H1 (cell line): Measurements from ENCODE around the gene RSPO1. TPM values are rescaled to one million over a fixed set of nuclear protein-coding genes. Genes with fewer than 3 reads are reported as not detected.

Experiments
- CTCF ChIA-PET: fragments of 300-600 bp; sonication (Branson Sonifier 250); formaldehyde crosslinking; loops from one replicate; lab custom pipeline; 2021; ENCODE audit not compliant: partially characterized antibody; lab: Charles Lee
- POLR2A ChIA-PET: fragments of 300-600 bp; sonication (Branson Sonifier 250); formaldehyde crosslinking; loops from one replicate; lab custom pipeline; 2021; ENCODE audit warnings: inconsistent platforms; ENCODE audit not compliant: partially characterized antibody; lab: Charles Lee
- DNase-seq, 2 experiments: peaks; one replicate each; pipeline versions ENCODE4 v3.0.0 to v3.0.0-alpha.2; 2010 to 2022; ENCODE audit warnings: low spot score in 2 of 2, low read depth in 1 of 2, mixed read lengths in 1 of 2
- FAIRE-seq: peaks from 2 replicates; lab custom pipeline; 2011; peaks lifted over from hg19 to GRCh38; lab: Jason Lieb, UNC
- H2AFZ ChIP-seq: 2 replicates; pipeline ENCODE4 v1.8.1; 2012; ENCODE audit warnings: low read length, inconsistent platforms
- H2AK5ac ChIP-seq: 2 replicates; pipeline ENCODE4 v1.6.1; 2013; ENCODE audit warnings: low read depth, low read length
- H2BK120ac ChIP-seq: replicated peaks from 2 replicates; pipeline ENCODE3; 2013; ENCODE audit warnings: low read depth, low read length, inconsistent platforms
- H2BK12ac ChIP-seq: 2 replicates; pipeline ENCODE4 v1.6.1; 2013; ENCODE audit warnings: low read depth, low read length
- H2BK15ac ChIP-seq: 2 replicates; pipeline ENCODE4 v1.6.1; 2013; ENCODE audit warnings: low read length
- H2BK20ac ChIP-seq: 2 replicates; pipeline ENCODE4 v1.6.1; 2013; ENCODE audit warnings: low read length
- H2BK5ac ChIP-seq: 2 replicates; pipeline ENCODE4 v1.6.1; 2013; ENCODE audit warnings: low read depth, low read length
- H3K14ac ChIP-seq: 2 replicates; pipeline ENCODE4 v1.6.1; 2013; ENCODE audit warnings: inconsistent platforms; ENCODE audit not compliant: insufficient read length
- H3K18ac ChIP-seq: 2 replicates; pipeline ENCODE4 v1.6.1; 2013; ENCODE audit warnings: low read length; ENCODE audit errors: extremely low read depth
- H3K23ac ChIP-seq: 2 replicates; pipeline ENCODE4 v1.6.1; 2013; ENCODE audit warnings: inconsistent platforms; ENCODE audit not compliant: insufficient read length
- H3K23me2 ChIP-seq: 2 replicates; pipeline ENCODE4 v1.6.1; 2013; ENCODE audit warnings: low read depth, low read length
- H3K27ac ChIP-seq: 2 replicates; pipeline ENCODE4 v1.6.1; 2011; ENCODE audit warnings: low read depth, low read length, inconsistent platforms
- H3K27me3 ChIP-seq, 4 experiments: replicated peaks in 1 of 4; 1 replicate in 1 of 4; 2 replicates in 3 of 4; pipeline versions ENCODE4 v1.6.1 to v1.8.1; 2011 to 2013; ENCODE audit warnings: low read length in 3 of 4, mild to moderate bottlenecking in 3 of 4, inconsistent platforms in 2 of 4, mixed read lengths in 2 of 4, moderate library complexity in 1 of 4; ENCODE audit not compliant: control insufficient read depth in 3 of 4, insufficient read depth in 3 of 4; ENCODE audit errors: extremely low read depth in 1 of 4
- H3K36me3 ChIP-seq, 4 experiments: 2 replicates each; pipeline versions ENCODE4 v1.6.1 to v1.8.1; 2011 to 2013; ENCODE audit warnings: mild to moderate bottlenecking in 4 of 4, low read length in 3 of 4, moderate library complexity in 2 of 4, control low read depth in 1 of 4, inconsistent platforms in 1 of 4; ENCODE audit not compliant: insufficient read depth in 4 of 4, control insufficient read depth in 2 of 4
- H3K4ac ChIP-seq: replicated peaks from 2 replicates; pipeline ENCODE3; 2013; ENCODE audit warnings: low read length, low read depth, mixed read lengths, inconsistent platforms; ENCODE audit not compliant: insufficient read length
- H3K4me1 ChIP-seq, 4 experiments: replicated peaks in 1 of 4; 1 replicate in 1 of 4; 2 replicates in 3 of 4; pipeline versions ENCODE4 v1.6.1 to v1.8.1; 2011 to 2013; ENCODE audit warnings: low read length in 3 of 4, inconsistent platforms in 2 of 4, mixed read lengths in 1 of 4; ENCODE audit not compliant: insufficient read depth in 4 of 4, control insufficient read depth in 3 of 4
- H3K4me2 ChIP-seq, 2 experiments: 2 replicates each; pipeline versions ENCODE4 v1.6.1 to v1.8.1; 2011 to 2013; ENCODE audit warnings: low read depth in 2 of 2, low read length in 2 of 2, control low read depth in 1 of 2, inconsistent platforms in 1 of 2, mild to moderate bottlenecking in 1 of 2; ENCODE audit not compliant: insufficient read depth in 1 of 2
- H3K4me3 ChIP-seq, 4 experiments: fragments of 200-600, 300-600 bp in 1 of 4; sonication (generic), shearing (Covaris generic), sonication (Bioruptor Twin) in 1 of 4; 2 replicates each; pipeline versions ENCODE4 v1.5.1 to v1.8.1; 2011 to 2016; ENCODE audit warnings: low read length in 4 of 4, low read depth in 3 of 4, control low read depth in 2 of 4, inconsistent platforms in 2 of 4, mild to moderate bottlenecking in 2 of 4, mixed read lengths in 1 of 4, moderate library complexity in 1 of 4; ENCODE audit not compliant: insufficient read depth in 2 of 4; ENCODE audit errors: extremely low read depth in 1 of 4
- H3K56ac ChIP-seq: replicated peaks from 2 replicates; pipeline ENCODE3; 2013; ENCODE audit warnings: low read depth, mild to moderate bottlenecking, mixed read lengths, low read length, inconsistent platforms; ENCODE audit not compliant: insufficient read length
- H3K79me1 ChIP-seq: 2 replicates; pipeline ENCODE4 v1.6.1; 2013; ENCODE audit warnings: low read depth, low read length, control low read depth
- H3K79me2 ChIP-seq, 2 experiments: 2 replicates each; pipeline versions ENCODE4 v1.6.1 to v1.8.1; 2012 to 2013; ENCODE audit warnings: low read length in 2 of 2, mild to moderate bottlenecking in 2 of 2, inconsistent platforms in 1 of 2; ENCODE audit not compliant: insufficient read depth in 2 of 2, control insufficient read depth in 1 of 2
- H3K9ac ChIP-seq, 4 experiments: replicated peaks in 1 of 4; 1 replicate in 1 of 4; 2 replicates in 3 of 4; pipeline versions ENCODE4 v1.6.1 to v1.8.1; 2011 to 2013; ENCODE audit warnings: low read depth in 3 of 4, low read length in 3 of 4, control low read depth in 2 of 4, mild to moderate bottlenecking in 2 of 4, moderate library complexity in 2 of 4, inconsistent platforms in 1 of 4; ENCODE audit errors: extremely low read depth in 1 of 4
- H3K9me3 ChIP-seq, 2 experiments: 2 replicates each; pipeline versions ENCODE4 v1.6.1 to v1.8.1; 2012 to 2013; ENCODE audit warnings: mild to moderate bottlenecking in 2 of 2, moderate library complexity in 2 of 2, control low read depth in 1 of 2, inconsistent platforms in 1 of 2, low read depth in 1 of 2, low read length in 1 of 2, mixed read lengths in 1 of 2; ENCODE audit not compliant: insufficient read depth in 2 of 2
- H4K20me1 ChIP-seq, 2 experiments: replicated peaks in 1 of 2; 2 replicates each; pipeline versions ENCODE3 to v1.8.1; 2011 to 2013; ENCODE audit warnings: inconsistent platforms in 2 of 2, low read length in 2 of 2, mild to moderate bottlenecking in 1 of 2; ENCODE audit not compliant: insufficient read depth in 2 of 2, control insufficient read depth in 1 of 2
- H4K5ac ChIP-seq: 2 replicates; pipeline ENCODE4 v1.6.1; 2013; ENCODE audit warnings: low read length, low read depth, mixed read lengths, inconsistent platforms; ENCODE audit not compliant: insufficient read length
- H4K8ac ChIP-seq: 2 replicates; pipeline ENCODE4 v1.8.0; 2013; ENCODE audit warnings: mild to moderate bottlenecking, moderate library complexity, low read length, inconsistent platforms; ENCODE audit not compliant: insufficient read depth; ENCODE audit errors: extremely low read depth
- H4K91ac ChIP-seq: replicated peaks from 2 replicates; pipeline ENCODE3; 2013; ENCODE audit warnings: low read length, mixed read lengths, inconsistent platforms; ENCODE audit not compliant: insufficient read length
- SRF ChIP-seq: IDR thresholded peaks from 2 replicates; pipeline ENCODE4 v1.6.1; 2011; ENCODE audit warnings: mild to moderate bottlenecking, low read depth, low read length, moderate library complexity
- WGBS, 2 experiments: shearing (Covaris generic) in 1 of 2; methylation state at CpG; one replicate each; pipeline versions ENCODE4 v1.1.6 to v1.1.7; 2013 to 2015; ENCODE audit warnings: low lambda C conversion rate in 2 of 2, mixed read lengths in 2 of 2, inconsistent platforms in 1 of 2, low coverage in 1 of 2, missing lambda C conversion rate in 1 of 2; ENCODE audit not compliant: insufficient replicate concordance in 2 of 2, insufficient coverage in 1 of 2, insufficient read length in 1 of 2; ENCODE audit errors: extremely low coverage in 1 of 2, missing lambda C conversion rate in 1 of 2; 5-methylcytosine and 5-hydroxymethylcytosine counted together
- polyA plus RNA-seq, 7 experiments: library from polyadenylated mRNA; depleted of rRNA in 3 of 7; stranded (reverse) in 5 of 7; unstranded in 2 of 7; fragments of >200 nt in 5 of 7; fragments of 200-250 nt in 2 of 7; gene quantifications; 1 replicate in 5 of 7; 2 replicates in 1 of 7; 4 replicates in 1 of 7; pipeline versions ENCODE4 v1.2.1 to v1.2.3, GENCODE V29; 2011 to 2013; ENCODE audit warnings: missing spikeins in 2 of 7, mixed read lengths in 2 of 7
- total RNA-seq: library from RNA; stranded (reverse); fragmentation: NEBNext Ultra II Directional; extraction: Animal tissue kit (Norgen Biotek cat#: 25700); gene quantifications from 2 replicates; pipeline ENCODE4 v1.2.1, GENCODE V29; 2021

Gene RSPO1
- total and polyA plus RNA-seq, 2 of the 8 experiments (the other 6 are each of a cell fraction or from before 2014, with no cell fraction given): 0.39 TPM; not detected in 1

GRCh38 chr1:37631036-37631435, 3.7 kb downstream of the RSPO1 start:
- H2AFZ ChIP-seq: no peak overlapping the region
- H2BK5ac ChIP-seq: no peak overlapping the region
- H4K5ac ChIP-seq: no peak overlapping the region
- no peak overlapping the region for H3K4me3 ChIP-seq
- DNase-seq: no peak
- no peak overlapping the region for H3K27ac ChIP-seq
- no peak overlapping the region for H3K23ac ChIP-seq
- no peak overlapping the region for H3K14ac ChIP-seq
- no peak overlapping the region for H2BK15ac ChIP-seq
- H3K4me2 ChIP-seq: no peak overlapping the region
- H4K8ac ChIP-seq: no peak overlapping the region
- 65% methylated on average over 5 of the region's 5 CpGs; no CpG with 5 or more reads in 1 of the 2 experiments for WGBS, 2 experiments
- peaks cover 0 to 15% (median 7%) of the 10 kb centered on the region in 4 experiments; a peak in 6 of 7 replicates for H3K4me1 ChIP-seq
- no peak overlapping the region for H3K56ac ChIP-seq
- no peak overlapping the region for H2AK5ac ChIP-seq
- H2BK20ac ChIP-seq: no peak overlapping the region
- H3K36me3 ChIP-seq: no peaks in the 10 kb centered on the region
- H3K4ac ChIP-seq: no peak overlapping the region
- H4K91ac ChIP-seq: no peak overlapping the region
- H3K9ac ChIP-seq: no peak overlapping the region
- FAIRE-seq: no peak
- no peak for TF ChIP-seq SRF
- ChIA-PET POLR2A (no interaction called here), CTCF (interaction anchor here (0.6 to 5.2 kb wide), 7 partner anchors 8 to 1562 kb away, joined by 3 to 36 read pairs (median 3); no protein-coding TSS in a partner anchor)
- H3K9me3 ChIP-seq: no peaks in the 10 kb centered on the region
- no peaks in the 10 kb centered on the region for H3K79me2 ChIP-seq
- no peak overlapping the region for H3K18ac ChIP-seq
- H4K20me1 ChIP-seq: peaks cover 6 to 8% of the 10 kb centered on the region in 2 experiments
- no peaks in the 10 kb centered on the region for H3K79me1 ChIP-seq
- peaks cover 61 to 95% (median 81%) of the 10 kb centered on the region in 4 experiments for H3K27me3 ChIP-seq
- peaks cover 2% of the 10 kb centered on the region; the same call in 1 of the 2 replicates for H3K23me2 ChIP-seq
- H2BK120ac ChIP-seq: no peak overlapping the region
- no peak overlapping the region for H2BK12ac ChIP-seq
